ENCODE results near the gene MLIP. TPM values are rescaled to one million over a fixed set of nuclear protein-coding genes. Genes with fewer than 3 reads are reported as not detected.
"Not testable (repeated sequence)": the region's sequence is repeated elsewhere in the genome, so short reads cannot be mapped to it uniquely, and the experiment has no call there.

Gene MLIP
- total and polyA plus RNA-seq, 2 of the 13 experiments (the other 11 are each of a cell fraction or from before 2014, with no cell fraction given), result 0.08 to 0.33 TPM

GRCh38 chr6:54248994-54249393, 137.8 kb downstream of the MLIP start (continued):
- no peak for TF ChIP-seq ZFP62 (CRISPR knock-in tag; IDR thresholded peaks at IDR 0.05)
- no peak for TF ChIP-seq NR2C2 (CRISPR knock-in tag; IDR thresholded peaks at IDR 0.05; ENCODE audit: borderline replicate concordance)
- TF ChIP-seq ZNF142 (CRISPR knock-in tag; IDR thresholded peaks at IDR 0.05), result no peak
- TF ChIP-seq ZNF749 (CRISPR knock-in tag; IDR thresholded peaks at IDR 0.05; ENCODE audit: borderline replicate concordance), result no peak
- TF ChIP-seq TMF1 (CRISPR knock-in tag; IDR thresholded peaks at IDR 0.05; ENCODE audit: low read depth), result no peak

GRCh38 chr6:54249812-54250211, 138.6 kb downstream of the MLIP start:
- H3K27me3 ChIP-seq (ENCODE audit: control insufficient read depth in 1 of 2, insufficient read depth in 2 of 2, low read length in 2 of 2); BruUV-seq (replicated peaks); H4K20me1 ChIP-seq (ENCODE audit: insufficient read depth, low read length); H3K9ac ChIP-seq (ENCODE audit: insufficient read depth, low read depth, low read length); H3K9me3 ChIP-seq (ENCODE audit: low read length); H3K79me2 ChIP-seq (ENCODE audit: insufficient read depth, low read length); POLR2A ChIA-PET; H3K36me3 ChIP-seq (replicated peaks in 1 of 2; ENCODE audit: control insufficient read depth in 1 of 2, insufficient read depth in 2 of 2, low read length in 2 of 2); intact Hi-C loops (cut with micrococcal nuclease; ENCODE audit: unreplicated experiment); ATAC-seq; DNase-seq (ENCODE audit: low spot score); CTCF ChIA-PET (ENCODE audit: low intra/inter-chr PET ratio, low total read pairs); H3K4me2 ChIP-seq (ENCODE audit: low read depth, low read length); H3K27ac ChIP-seq (ENCODE audit: extremely low read length, insufficient read depth, low read length); FAIRE-seq; H3K4me1 ChIP-seq (ENCODE audit: insufficient read depth, low read length); H2AFZ ChIP-seq (ENCODE audit: low read length); H3K4me3 ChIP-seq (replicated peaks in 1 of 3; ENCODE audit: insufficient read depth in 1 of 3, low read depth in 2 of 3, low read length in 3 of 3); in situ Hi-C loops (cut with HindIII; ENCODE audit: extremely low pct_ligation_motif_present, low pct_unique_long_range_greater_than_20kb): not testable (repeated sequence)
- 29% methylated on average over 2 of the region's 2 CpGs for WGBS (ENCODE audit: low lambda C conversion rate)
